GM10847 (cell line): ENCODE results near the gene BRD1.

ENCODE experiments used
- POLR2A ChIP-seq: IDR thresholded peaks from 2 replicates; pipeline ENCODE4 v1.6.1; 2011; ENCODE audit not compliant: insufficient read length; ENCODE audit errors: extremely low read depth

BRD1 gene

GRCh38 chr22:49764127-49764581, 63.5 kb downstream of the BRD1 start:
- no peak for TF ChIP-seq POLR2A

- TF ChIP-seq POLR2A = no peak
These were observed 64.0 kb downstream of the BRD1 start for GRCh38 chr22:49763696-49764095.

- no peak for TF ChIP-seq POLR2A
These were observed 64.5 kb downstream of the BRD1 start for GRCh38 chr22:49763138-49763537.

GRCh38 chr22:49761836-49762235, 65.8 kb downstream of the BRD1 start:
- TF ChIP-seq POLR2A = no peak

- TF ChIP-seq POLR2A = no peak
These were observed 66.8 kb downstream of the BRD1 start for GRCh38 chr22:49760630-49761571.

GRCh38 chr22:49760280-49760629, 67.4 kb downstream of the BRD1 start:
- no peak for TF ChIP-seq POLR2A

GRCh38 chr22:49756676-49757075, 71.0 kb downstream of the BRD1 start:
- no peak for TF ChIP-seq POLR2A

- no peak for TF ChIP-seq POLR2A
These were observed 71.5 kb downstream of the BRD1 start for GRCh38 chr22:49756201-49756600.

GRCh38 chr22:49755631-49756001, 72.1 kb downstream of the BRD1 start:
- TF ChIP-seq POLR2A = no peak

GRCh38 chr22:49754696-49755630, 72.7 kb downstream of the BRD1 start:
- no peak for TF ChIP-seq POLR2A

GRCh38 chr22:49753961-49754695, 73.5 kb downstream of the BRD1 start:
- no peak for TF ChIP-seq POLR2A

GRCh38 chr22:49753276-49753890, 74.3 kb downstream of the BRD1 start:
- no peak for TF ChIP-seq POLR2A

- no peak for TF ChIP-seq POLR2A
These were observed 75.0 kb downstream of the BRD1 start for GRCh38 chr22:49752598-49753091.

GRCh38 chr22:49751966-49752597, 75.6 kb downstream of the BRD1 start:
- TF ChIP-seq POLR2A = no peak
